ENCODE measurements around the gene USP46. TPM values are rescaled to one million over a fixed set of nuclear protein-coding genes. Genes with fewer than 3 reads are reported as not detected.

Gene USP46
- total RNA-seq, 1 experiment from 2014 or later = 48.1 TPM

- Mint-ChIP-seq H3K4me3 (no peak overlapping the region), H3K9me3 (peaks cover 3% of the 10 kb centered on the region), H3K27ac (0 out of 2 replicates have a peak overlapping the region, but pooled peaks have one; percentile 3), H3K27me3 (ENCODE audit: low read depth) (no peaks in the 10 kb centered on the region), H3K36me3 (peaks cover 7% of the 10 kb centered on the region), H3K4me1 (peaks cover 68% of the 10 kb centered on the region)
- CTCF ChIA-PET = interaction anchor here (1.1 to 1.7 kb wide), 2 partner anchors 24 to 269 kb away, joined by 3 to 6 read pairs; no protein-coding TSS in a partner anchor
- ATAC-seq (no peak), DNase-seq (ENCODE audit: low spot score) (no peak)
- POLR2A ChIA-PET = interaction anchor here (0.8 to 0.9 kb wide), 2 partner anchors 15 to 70 kb away, joined by 3 read pairs; no protein-coding TSS in a partner anchor
- TF ChIP-seq AR (CRISPR knock-in tag; IDR thresholded peaks at IDR 0.05) (no peak), ZBTB43 (CRISPR knock-in tag; IDR thresholded peaks at IDR 0.05) (no peak), FOXJ3 (CRISPR knock-in tag; IDR thresholded peaks at IDR 0.05; ENCODE audit: borderline replicate concordance) (no peak), IRF1 (CRISPR knock-in tag; IDR thresholded peaks at IDR 0.05) (no peak)
Observed at GRCh38 chr4:52643190-52643589, 15.9 kb downstream of the USP46 start.

- Mint-ChIP-seq H3K4me1 (peaks cover 56% of the 10 kb centered on the region), H3K4me3 (no peak overlapping the region), H3K27ac (no peak overlapping the region; the same call in 1 of the 2 replicates), H3K36me3 (peaks cover 11% of the 10 kb centered on the region), H3K27me3 (ENCODE audit: low read depth) (no peaks in the 10 kb centered on the region), H3K9me3 (peaks cover 6% of the 10 kb centered on the region)
- CTCF ChIA-PET = no interaction called here
- TF ChIP-seq SP1 (CRISPR knock-in tag; conservative IDR thresholded peaks at IDR 0.05) (no peak), GABPB1 (CRISPR knock-in tag; IDR thresholded peaks at IDR 0.05) (no peak), KAT7 (CRISPR knock-in tag; IDR thresholded peaks at IDR 0.05; ENCODE audit: borderline replicate concordance) (no peak), ETV6 (CRISPR knock-in tag; IDR thresholded peaks at IDR 0.05) (no peak), OVOL2 (CRISPR knock-in tag; IDR thresholded peaks at IDR 0.05; ENCODE audit: borderline replicate concordance) (no peak), MLX (CRISPR knock-in tag; IDR thresholded peaks at IDR 0.05) (no peak), MXD4 (CRISPR knock-in tag; IDR thresholded peaks at IDR 0.05; ENCODE audit: borderline replicate concordance) (no peak), ZNF416 (CRISPR knock-in tag; IDR thresholded peaks at IDR 0.05) (no peak), ZBTB43 (CRISPR knock-in tag; IDR thresholded peaks at IDR 0.05) (no peak), MYBL2 (CRISPR knock-in tag; IDR thresholded peaks at IDR 0.05) (no peak), ZNF219 (CRISPR knock-in tag; IDR thresholded peaks at IDR 0.05; ENCODE audit: borderline replicate concordance) (no peak), TP53 (CRISPR knock-in tag; IDR thresholded peaks at IDR 0.05) (no peak), ATF1 (CRISPR knock-in tag; IDR thresholded peaks at IDR 0.05) (no peak), NR1H2 (CRISPR knock-in tag; IDR thresholded peaks at IDR 0.05) (no peak), ZNF138 (CRISPR knock-in tag; conservative IDR thresholded peaks at IDR 0.05) (no peak), FOXK1 (CRISPR knock-in tag; IDR thresholded peaks at IDR 0.05) (no peak), IRF2 (CRISPR knock-in tag; IDR thresholded peaks at IDR 0.05; ENCODE audit: borderline replicate concordance, low read depth) (no peak), ZNF425 (CRISPR knock-in tag; conservative IDR thresholded peaks at IDR 0.05) (no peak), SMAD3 (CRISPR knock-in tag; IDR thresholded peaks at IDR 0.05; ENCODE audit: borderline replicate concordance) (no peak), SOX15 (CRISPR knock-in tag; IDR thresholded peaks at IDR 0.05) (no peak)
- DNase-seq (ENCODE audit: low spot score) (no peak), ATAC-seq (no peak)
- POLR2A ChIA-PET = no interaction called here
Observed at GRCh38 chr4:52641854-52642563, 17.1 kb downstream of the USP46 start.
